ENCODE measurements around the gene IL17RD. TPM values are rescaled to one million over a fixed set of nuclear protein-coding genes. Genes with fewer than 3 reads are reported as not detected.

IL17RD gene
- total RNA-seq, 2 donors from 2014 or later: 3.1 to 7.9 TPM

- no peak for TF ChIP-seq CTCF (IDR thresholded peaks at IDR 0.05)
- Histone ChIP-seq H3K36me3 (no peaks in the 10 kb centered on the region), H3K4me3 (peak overlapping the region; percentile 49), H3K4me1 (ENCODE audit: control insufficient read depth in 1 of 2, low read depth in 2 of 2) (peaks cover 7 to 13% of the 10 kb centered on the region in 2 donors), H3K27ac (peak overlapping the region; percentile 19 to 44), H3K9me3 (no peaks in the 10 kb centered on the region), H3K27me3 (replicated peaks; ENCODE audit: insufficient read depth) (no peaks in the 10 kb centered on the region)
- DNase-seq (ENCODE audit: low spot score): peak; percentile 31
- ATAC-seq (ENCODE audit: insufficient number of reproducible peaks, low FRiP score, low read depth): peak; percentile 80
Observed at GRCh38 chr3:57068437-57069089, 96.6 kb downstream of the IL17RD start.

GRCh38 chr3:57066471-57066870 is 98.7 kb downstream of the IL17RD start:
- no peaks in the 10 kb centered on the region for H3K9me3 ChIP-seq
- H3K27me3 ChIP-seq (replicated peaks; ENCODE audit: insufficient read depth): no peaks in the 10 kb centered on the region
- H3K36me3 ChIP-seq: no peaks in the 10 kb centered on the region
- ATAC-seq (ENCODE audit: insufficient number of reproducible peaks, low FRiP score, low read depth) (no peak), DNase-seq (ENCODE audit: low spot score) (no peak)
- H3K4me3 ChIP-seq: no peak overlapping the region
- H3K27ac ChIP-seq: no peak overlapping the region
- no peak for TF ChIP-seq CTCF (IDR thresholded peaks at IDR 0.05)
- H3K4me1 ChIP-seq (ENCODE audit: control insufficient read depth in 1 of 2, low read depth in 2 of 2): peaks cover 11 to 26% of the 10 kb centered on the region in 2 donors

- Histone ChIP-seq H3K4me1 (ENCODE audit: control insufficient read depth in 1 of 2, low read depth in 2 of 2) (peaks cover 11 to 28% of the 10 kb centered on the region in 2 donors), H3K9me3 (no peaks in the 10 kb centered on the region), H3K27me3 (replicated peaks; ENCODE audit: insufficient read depth) (no peaks in the 10 kb centered on the region), H3K36me3 (no peaks in the 10 kb centered on the region), H3K27ac (no peak overlapping the region), H3K4me3 (no peak overlapping the region)
- DNase-seq (ENCODE audit: low spot score): no peak
- TF ChIP-seq CTCF (IDR thresholded peaks at IDR 0.05): no peak
- no peak for ATAC-seq (ENCODE audit: insufficient number of reproducible peaks, low FRiP score, low read depth)
Observed at GRCh38 chr3:57065588-57065987, 99.6 kb downstream of the IL17RD start.

- ATAC-seq (ENCODE audit: insufficient number of reproducible peaks, low FRiP score, low read depth) (no peak), DNase-seq (ENCODE audit: low spot score) (no peak)
- peaks cover 15 to 34% of the 10 kb centered on the region in 2 donors for H3K4me1 ChIP-seq (ENCODE audit: control insufficient read depth in 1 of 2, low read depth in 2 of 2)
- no peak for TF ChIP-seq CTCF (IDR thresholded peaks at IDR 0.05)
- no peak overlapping the region for H3K27ac ChIP-seq
- H3K4me3 ChIP-seq: no peak overlapping the region
- no peaks in the 10 kb centered on the region for H3K9me3 ChIP-seq
- H3K36me3 ChIP-seq: no peaks in the 10 kb centered on the region
- H3K27me3 ChIP-seq (replicated peaks; ENCODE audit: insufficient read depth): no peaks in the 10 kb centered on the region
Observed at GRCh38 chr3:57064572-57064971, 100.6 kb downstream of the IL17RD start.

- TF ChIP-seq CTCF (IDR thresholded peaks at IDR 0.05): no peak
- no peaks in the 10 kb centered on the region for H3K9me3 ChIP-seq
- H3K36me3 ChIP-seq: no peaks in the 10 kb centered on the region
- H3K4me3 ChIP-seq: no peak overlapping the region
- H3K27ac ChIP-seq: no peak overlapping the region
- no peaks in the 10 kb centered on the region for H3K27me3 ChIP-seq (replicated peaks; ENCODE audit: insufficient read depth)
- ATAC-seq (ENCODE audit: insufficient number of reproducible peaks, low FRiP score, low read depth): no peak
- DNase-seq (ENCODE audit: low spot score): no peak
- H3K4me1 ChIP-seq (ENCODE audit: control insufficient read depth in 1 of 2, low read depth in 2 of 2): peaks cover 15 to 34% of the 10 kb centered on the region in 2 donors
Observed at GRCh38 chr3:57064001-57064400, 101.2 kb downstream of the IL17RD start.

All from thoracic aorta (tissue), 2 donors.